DMS53 (cell line): ENCODE measurements around the gene OR2L5.

Experiments
- DNase-seq: peaks from one replicate; lab custom pipeline; 2025; lab: John Stamatoyannopoulos, UW

Gene OR2L5, protein sequence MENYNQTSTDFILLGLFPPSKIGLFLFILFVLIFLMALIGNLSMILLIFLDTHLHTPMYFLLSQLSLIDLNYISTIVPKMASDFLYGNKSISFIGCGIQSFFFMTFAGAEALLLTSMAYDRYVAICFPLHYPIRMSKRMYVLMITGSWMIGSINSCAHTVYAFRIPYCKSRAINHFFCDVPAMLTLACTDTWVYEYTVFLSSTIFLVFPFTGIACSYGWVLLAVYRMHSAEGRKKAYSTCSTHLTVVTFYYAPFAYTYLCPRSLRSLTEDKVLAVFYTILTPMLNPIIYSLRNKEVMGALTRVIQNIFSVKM

DNA sequence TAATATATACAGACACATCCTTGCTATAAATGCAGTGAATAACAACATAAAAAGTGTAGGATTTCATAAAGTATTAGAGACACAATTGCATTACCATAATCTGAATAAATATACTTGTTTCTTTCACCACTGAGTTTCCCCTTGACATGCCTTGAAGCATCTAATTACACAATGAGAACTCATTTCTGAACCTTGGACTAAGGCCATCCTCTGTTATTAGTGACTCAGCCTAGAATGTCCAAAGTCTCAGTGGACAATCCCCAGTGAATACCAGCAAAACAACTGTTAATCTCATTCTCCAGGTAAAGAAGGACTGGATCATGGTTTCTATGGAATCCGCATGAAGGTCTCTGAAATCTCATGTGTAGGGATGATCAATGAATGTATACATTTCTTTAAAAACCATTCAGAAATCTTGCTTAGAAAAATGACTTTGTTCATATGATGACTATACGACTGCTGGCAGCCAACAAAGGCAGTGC, at the start of gene OR2L5:
OR2L5 (plus strand) TSS at position 432 of the 482 bp plus-strand sequence. CDS start 8,288 bp downstream, outside the sequence.
- DNase-seq: no peak

DNA sequence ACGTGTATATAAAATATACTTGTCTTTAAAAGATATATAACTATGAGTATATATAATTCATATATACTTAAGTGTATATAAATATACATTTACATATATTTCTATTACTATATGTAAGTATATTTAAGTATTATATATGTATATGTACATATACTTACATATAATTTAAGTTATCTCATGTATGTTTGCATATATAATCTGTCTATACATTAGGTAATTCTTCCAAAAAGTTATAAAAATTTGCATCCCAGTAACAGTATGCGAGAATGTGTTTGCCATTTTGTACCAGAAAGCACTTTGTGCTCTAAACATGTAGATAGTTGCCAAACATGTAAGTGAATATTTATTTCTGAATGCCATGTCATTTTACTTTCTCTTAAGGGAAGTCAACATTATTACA, 48.5 kb upstream of the OR2L5 start, which contains the start of gene OR2AK2:
OR2AK2 (plus strand) TSS at position 301 of the 400 bp plus-strand sequence. CDS start 144 bp downstream, outside the sequence.
- peak; percentile 8 for DNase-seq

DNA sequence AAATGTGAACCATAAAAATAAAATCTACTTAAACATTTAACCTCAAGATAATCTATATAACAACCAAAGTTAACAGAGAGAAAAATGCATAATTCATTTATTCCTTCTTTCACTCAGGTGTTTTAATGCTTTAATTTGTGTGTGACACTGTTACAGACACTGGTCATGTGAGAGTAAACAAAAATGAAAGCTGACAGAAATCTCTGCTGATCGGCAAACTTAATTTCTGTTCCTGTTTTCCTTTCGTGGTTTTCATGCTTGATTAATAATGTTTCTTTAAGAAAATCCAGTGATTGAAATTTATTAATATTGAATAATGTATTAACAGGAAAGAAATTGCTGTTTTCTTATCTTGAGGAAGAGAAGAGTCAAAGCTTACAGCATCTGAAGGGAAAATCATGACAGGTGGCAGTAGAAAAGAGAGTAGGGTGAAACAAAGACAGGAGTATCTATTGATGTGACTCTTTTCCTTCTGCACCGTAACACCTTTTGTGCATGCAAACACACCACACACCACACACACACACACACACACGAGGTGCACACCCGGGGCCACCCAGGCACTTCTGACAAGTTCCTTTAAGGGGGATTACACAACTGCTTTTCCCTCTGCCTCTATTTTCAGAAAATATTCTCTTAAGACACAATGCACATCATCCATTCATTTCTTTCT, 46.8 kb upstream of the OR2L5 start:
- DNase-seq: peak; percentile 30

DNA sequence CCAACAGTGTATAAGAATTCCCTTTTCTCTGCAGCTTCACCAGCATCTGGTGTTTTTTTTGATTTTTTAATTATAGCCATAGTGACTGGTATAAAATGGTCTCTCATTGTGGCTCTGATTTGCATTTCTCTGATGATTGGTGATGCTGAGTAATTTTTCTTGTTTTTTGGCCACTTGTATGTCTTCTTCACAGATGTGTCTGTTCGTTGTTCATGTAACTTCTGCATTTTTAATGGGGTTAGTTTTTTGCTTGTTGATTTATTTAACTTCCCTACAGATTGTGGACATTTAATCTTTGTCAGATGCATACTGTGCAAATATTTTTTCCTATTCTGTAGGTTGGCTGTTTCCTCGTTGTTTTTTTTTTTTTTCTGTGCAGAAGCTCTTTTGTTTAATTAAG, 20.5 kb upstream of the OR2L5 start:
- no peak for DNase-seq

DNA sequence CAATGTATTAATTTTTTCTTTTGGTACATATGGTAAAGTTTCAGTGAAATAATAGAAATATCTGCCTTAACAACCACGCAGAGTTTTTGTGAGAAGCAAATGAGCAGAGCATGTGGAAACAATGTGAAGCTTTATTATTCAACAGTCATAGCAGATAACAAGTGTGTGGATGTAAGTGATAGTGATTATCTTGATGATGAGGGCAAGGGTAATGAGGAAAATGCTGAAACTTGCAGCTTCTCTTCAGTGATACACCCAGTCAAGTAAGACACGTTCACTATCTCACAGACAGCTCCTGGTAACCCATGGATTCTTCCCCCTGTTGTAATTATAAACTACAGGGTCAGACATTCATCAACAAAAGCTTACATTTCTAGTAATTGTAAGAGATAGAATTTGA, 14.6 kb upstream of the OR2L5 start:
- DNase-seq: no peak

DNA sequence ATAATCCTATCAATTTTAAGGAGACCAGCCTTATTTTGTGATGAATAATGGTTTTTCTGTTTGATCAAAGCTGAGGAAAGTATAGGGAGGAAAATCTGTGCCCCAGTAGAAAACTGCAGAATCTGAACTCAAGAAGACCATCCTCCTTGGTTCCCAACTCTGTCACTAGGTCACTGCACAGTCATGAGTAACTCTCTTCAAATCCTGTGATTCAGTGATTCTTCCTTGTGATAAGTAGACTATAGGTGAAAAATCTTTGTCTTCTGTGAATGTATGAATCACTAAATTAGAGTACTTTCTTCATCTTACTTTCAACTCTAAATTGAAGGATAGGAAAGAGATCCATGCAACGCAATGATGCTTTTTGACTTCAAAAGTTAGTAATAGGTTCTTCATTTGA, 13.3 kb upstream of the OR2L5 start:
- DNase-seq: no peak

DNA sequence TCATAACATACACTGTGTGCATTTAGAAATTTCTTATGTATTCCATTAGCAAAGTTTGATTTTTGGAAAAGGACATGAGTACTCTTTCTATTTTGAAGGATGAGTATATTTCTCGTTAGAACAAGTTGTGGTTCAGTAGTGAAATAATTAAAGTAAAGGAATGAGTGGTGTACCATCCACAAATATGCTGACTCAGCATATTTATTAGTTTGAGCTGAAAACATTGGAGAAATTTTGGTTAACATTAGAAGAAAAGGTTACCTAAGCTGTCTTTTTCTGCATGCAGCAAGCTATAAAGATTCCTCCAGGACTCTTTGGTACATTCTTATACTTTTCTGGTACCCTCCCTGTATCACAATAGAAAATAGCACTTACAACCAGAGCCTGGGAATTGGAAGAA, 5.7 kb upstream of the OR2L5 start:
- DNase-seq: no peak

DNA sequence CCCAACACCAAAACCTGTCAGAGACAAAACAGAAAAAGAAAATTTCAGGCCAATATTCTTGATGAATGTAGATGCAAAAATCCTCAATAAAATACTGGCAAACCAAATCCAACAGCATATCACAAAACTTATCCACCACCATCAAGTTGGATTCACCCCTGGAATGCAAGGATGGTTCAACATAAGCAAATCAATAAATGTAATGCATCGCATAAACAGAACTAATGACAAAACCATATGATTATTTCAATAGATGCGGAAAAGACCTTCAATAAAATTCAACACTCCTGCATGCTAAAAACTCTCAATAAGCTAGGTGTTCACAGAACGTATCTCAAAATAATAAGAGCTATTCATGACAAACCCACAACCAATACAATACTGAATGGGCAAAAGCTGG, 3.8 kb upstream of the OR2L5 start:
- peak; percentile 21 for DNase-seq

DNA sequence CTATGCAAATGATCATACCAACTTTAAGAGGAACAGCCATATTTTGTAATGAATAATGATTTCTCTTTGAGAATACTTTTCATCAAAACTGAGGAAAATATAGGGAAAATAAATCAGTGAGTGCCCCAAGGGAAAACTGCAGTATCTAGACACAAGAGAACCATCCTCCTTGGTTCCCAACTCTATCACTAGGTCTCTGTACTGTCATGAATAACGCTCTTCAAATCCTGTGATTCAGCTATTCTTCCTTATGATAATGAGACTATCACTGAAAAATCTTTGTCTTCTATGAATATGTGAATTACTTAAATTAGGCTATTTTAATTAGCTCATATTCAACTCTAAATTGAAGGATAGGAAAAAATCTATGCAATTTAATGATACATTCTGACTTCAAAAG, 2.3 kb downstream of the OR2L5 start:
- DNase-seq: no peak

DNA sequence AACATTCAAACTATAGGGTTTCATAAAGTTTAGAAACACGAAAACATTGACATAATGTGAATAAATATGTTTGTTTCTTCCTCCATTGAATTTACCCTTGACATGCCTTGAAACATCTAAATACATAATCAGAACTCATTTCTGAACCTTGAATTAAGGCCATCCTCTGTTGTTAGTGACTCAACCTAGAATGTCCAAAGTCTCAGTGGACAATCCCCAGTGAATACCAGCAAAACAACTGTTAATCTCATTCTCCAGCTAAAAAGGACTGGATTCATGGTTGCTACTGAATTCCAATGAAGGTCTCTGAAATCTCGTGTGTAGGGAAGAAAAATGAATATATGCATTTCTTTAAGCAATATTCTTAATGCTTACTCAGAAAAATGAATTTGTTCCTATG, 16.3 kb downstream of the OR2L5 start, which contains the start of gene OR2L2:
OR2L2 (plus strand) TSS at position 301 of the 400 bp plus-strand sequence. CDS start 8,198 bp downstream, outside the sequence.
- DNase-seq: no peak

DNA sequence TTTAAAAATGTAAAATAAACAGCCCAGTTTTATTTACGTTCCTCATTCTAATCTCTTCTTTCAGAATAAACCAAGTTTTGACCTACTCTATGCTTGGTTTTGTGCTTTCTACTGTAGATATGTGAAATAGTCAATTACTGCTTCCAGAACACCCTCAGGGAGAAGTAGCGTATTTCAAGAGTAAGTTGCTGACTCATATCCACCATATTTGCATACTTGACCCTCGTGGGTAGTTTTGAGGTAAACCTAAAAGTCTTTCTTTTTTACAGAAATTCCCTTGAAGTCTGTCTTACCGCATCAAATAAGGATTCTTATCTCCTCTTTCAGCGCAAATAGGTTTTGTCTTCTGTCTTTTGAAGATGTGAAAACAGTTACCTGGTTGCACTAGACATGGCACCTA, 31.7 kb downstream of the OR2L5 start:
- no peak for DNase-seq

DNA sequence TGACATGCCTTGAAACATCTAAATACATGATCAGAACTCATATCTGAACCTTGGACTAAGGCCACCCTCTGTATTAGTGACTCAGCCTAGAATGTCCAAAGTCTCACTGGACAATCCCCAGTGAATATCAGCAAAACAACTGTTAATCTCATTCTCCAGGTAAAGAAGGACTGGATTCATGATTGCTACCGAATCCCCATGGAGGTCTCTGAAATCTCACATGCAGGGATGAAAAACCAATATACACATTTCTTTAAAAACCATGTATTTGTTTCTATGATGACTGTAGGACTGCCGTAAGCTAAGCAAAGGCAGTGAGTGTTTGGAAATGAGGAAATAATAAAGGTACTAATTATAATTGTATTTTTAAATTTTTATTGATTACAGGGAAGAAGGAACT, 33.1 kb downstream of the OR2L5 start, which contains the start of gene OR2L3:
OR2L3 (plus strand) TSS at position 301 of the 400 bp plus-strand sequence. CDS start 13,846 bp downstream, outside the sequence.
- DNase-seq: no peak

DNA sequence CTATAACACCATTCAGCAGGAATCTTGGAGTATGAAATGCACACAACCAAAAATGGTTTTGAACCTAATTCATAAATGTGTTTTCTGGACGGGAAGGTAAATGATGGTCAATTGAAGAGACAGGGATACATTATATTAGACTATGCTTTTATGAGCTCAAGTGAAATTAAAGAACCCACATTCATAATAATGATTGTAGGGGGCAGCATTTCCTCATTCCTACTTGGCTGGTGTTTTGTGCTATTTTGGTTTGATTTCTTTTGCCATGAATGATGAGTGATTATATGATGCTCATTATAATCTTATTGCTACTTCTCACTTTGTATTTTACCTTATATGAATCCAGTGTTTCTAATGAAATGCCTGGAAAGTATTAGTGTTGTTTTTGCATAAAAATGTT, 33.5 kb downstream of the OR2L5 start:
- DNase-seq: no peak

DNA sequence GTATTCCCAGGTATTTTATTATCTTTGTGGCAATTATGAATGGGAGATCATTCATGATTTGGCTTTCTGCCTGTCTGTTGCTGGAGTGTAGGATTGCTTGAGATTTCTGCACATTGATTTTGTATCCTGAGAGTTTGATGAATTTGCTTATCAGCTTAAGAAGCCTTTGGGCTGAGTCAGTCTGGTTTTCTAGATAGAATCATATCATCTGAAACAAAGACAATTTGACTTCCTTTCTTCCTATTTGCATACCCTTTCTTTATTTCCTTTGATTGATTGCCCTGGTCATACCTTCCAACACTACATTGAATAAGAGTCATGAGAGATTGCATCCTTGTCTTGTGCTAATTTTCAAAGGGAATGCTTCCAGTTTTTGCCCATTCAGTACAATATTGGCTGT, 41.2 kb downstream of the OR2L5 start:
- DNase-seq: no peak

DNA sequence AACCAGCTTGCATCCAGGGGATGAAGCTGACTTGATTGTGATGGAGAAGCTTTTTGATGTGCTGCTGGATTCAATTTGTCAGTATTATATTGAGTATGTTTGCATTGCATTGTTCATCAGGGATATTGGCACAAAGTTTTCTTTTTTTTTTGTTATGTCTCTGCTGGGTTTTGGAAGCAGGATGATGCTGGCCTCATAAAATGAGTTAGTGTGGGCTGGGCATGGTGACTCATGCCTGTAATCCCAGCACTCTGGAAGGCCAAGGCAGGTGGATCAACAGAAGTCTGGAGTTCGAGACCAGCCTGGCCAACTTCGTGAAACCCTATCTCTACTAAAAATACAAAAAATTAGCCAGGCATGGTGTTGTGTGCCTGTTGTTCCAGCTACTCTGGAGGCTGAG, 41.8 kb downstream of the OR2L5 start:
- DNase-seq: no peak

DNA sequence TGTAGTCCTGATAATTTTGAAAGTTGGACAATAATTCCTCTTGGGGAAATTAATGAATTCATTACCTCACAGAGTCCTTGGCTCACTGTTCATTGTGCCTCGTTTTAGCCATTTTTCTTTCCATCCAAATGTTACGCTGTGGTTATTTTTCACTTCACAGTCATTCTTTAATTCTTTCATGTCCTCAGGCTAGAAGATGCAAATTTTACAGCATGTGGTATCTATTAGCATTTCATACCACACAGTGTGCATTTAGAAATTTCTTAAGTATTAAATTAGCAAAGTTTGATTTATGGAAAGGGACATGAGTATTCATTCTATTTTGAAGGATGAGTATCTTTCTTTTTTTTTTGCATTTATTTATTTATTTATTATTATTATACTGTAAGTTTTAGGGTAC, 51.6 kb downstream of the OR2L5 start:
- DNase-seq: no peak

DNA sequence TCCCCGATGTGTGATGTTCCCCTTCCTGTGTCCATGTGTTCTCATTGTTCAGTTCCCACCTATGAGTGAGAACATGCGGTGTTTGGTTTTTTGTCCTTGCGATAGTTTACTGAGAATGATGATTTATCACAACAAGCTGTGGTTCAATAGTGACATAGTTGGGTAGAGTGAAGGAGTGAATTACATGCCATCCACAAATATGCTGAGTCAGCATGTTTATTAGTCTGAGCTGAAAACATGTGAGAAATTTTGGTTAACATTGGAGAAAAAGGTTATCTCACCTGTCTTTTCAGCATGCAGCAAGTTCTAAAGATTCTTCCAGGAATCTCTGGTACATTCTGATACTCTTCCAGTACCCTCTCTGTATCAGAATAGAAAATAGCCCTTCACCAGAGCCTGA, 52.1 kb downstream of the OR2L5 start:
- DNase-seq: no peak
